Hematopoietic multipotent progenitor cell treated with erythropoietin and hydrocortisone succinate and interleukin-3 and kit ligand, for 4 days (in vitro differentiated cells): ENCODE results near the gene CTDP1.

Source experiments
- DNase-seq: peaks from one replicate; pipeline ENCODE4 v3.0.0-alpha.2; 2015

Gene CTDP1

DNA sequence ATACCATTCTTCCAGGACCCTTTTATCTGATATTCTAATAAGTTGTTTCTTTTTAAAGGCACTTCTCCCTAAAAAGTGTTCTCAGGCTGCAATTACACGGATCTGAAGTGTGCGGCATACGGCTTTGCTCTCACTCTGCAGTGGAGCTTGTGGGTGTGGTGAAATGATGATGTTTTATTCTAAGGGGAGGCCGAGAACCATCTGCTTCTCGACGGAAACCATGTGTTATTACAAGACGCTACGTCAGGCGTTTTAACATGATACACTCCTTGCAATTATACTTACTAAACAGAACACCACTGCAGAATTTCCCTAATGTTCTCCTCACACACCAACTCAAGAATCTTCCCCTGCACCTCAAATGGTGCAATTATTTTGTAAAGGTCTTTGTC, 34.9 kb upstream of the CTDP1 start:
- no peak for DNase-seq

GRCh38 chr18:79645291-79645983, 34.2 kb upstream of the CTDP1 start:
- peak; percentile 22 for DNase-seq

DNA sequence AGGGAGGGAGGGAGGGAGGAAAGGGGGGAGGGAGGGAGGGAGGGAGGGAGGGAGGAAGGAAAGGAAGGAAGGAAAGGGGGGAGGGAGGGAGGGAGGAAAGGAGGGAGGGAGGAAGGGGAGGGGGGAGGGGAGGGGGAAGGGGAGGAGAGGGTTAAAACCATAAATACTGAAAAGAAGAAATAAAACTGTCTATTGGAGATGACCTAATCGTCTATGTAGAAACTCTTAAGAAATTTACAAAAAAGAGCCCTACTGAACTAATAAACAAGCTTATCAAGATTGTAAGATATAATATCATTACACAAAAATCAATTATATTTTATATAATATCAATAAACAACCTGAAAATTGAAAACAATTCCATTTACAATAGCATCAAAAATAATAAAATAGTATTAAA, 32.3 kb upstream of the CTDP1 start:
- no peak for DNase-seq

GRCh38 chr18:79650959-79651358, 28.6 kb upstream of the CTDP1 start:
- DNase-seq: no peak

DNA sequence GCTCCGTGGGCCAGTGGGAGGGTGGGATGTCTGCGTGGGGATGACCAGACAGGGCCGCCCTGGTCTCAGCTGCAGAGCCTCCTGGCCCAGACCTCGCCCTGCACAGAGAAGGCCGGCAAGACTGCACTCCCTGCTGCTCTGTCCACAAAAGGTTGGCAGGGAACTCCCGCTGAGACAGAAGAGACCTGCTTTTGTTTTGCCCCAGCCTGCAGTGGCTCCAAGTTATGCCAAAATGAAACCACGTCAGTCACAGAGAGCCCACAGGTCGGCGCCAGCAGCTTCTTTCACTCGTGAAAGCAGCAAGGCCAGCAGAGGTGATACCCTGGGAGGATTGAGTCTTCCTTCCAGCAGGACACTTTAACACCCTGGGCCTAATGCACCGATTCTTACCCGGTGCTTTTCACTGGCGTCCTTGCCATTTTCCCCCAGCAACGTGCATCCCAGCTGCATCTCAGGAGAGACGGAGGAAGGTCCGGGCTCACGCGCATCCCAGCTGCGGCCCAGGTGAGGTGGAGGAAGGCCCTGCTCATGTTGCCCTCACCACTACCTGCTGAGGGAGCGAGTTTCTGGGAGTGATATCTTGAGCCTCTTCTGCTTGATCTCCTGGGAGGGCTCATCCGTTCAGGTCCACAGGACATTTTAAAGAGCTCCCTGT, 22.1 kb upstream of the CTDP1 start:
- DNase-seq: no peak

DNA sequence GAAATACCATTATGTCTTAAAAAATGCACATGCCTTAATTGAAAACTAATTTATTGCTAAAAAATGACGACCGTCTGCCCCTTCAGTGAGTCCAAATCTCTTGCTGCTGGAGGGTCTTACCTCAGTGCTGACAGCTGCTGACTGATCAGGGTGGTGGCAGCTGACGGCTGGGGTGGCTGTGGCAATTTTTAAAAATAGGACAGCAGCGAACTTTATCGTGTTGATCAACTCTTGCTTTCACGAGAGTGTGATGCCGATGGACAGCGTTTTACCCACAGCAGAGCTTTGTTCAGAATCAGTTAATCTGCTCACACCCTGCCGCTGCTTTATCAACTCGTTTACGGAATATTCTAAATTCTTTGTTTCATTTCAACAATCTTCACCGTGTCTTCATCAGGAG, 21.2 kb upstream of the CTDP1 start:
- no peak for DNase-seq

DNA sequence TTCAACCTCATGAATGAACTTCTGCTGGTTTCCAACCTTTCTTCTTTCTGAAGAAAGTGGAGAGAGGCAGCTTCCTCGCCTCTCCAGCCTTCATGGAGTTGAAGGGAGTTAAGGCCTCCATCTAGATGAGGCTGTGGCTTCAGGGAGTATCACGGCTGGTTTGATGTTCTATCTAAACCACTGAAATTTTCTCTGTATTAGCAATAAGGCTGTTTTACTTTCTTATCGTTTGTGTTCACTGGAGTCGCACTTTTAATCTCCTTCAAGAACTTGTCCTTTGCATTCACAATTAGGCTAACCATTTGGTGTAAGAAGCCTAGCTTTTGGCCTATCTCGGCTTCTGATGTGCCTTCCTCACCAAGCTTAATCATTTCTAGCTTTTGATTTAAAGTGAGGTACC, 19.9 kb upstream of the CTDP1 start:
- DNase-seq: no peak

- no peak for DNase-seq
Measured at GRCh38 chr18:79662034-79662433, 17.6 kb upstream of the CTDP1 start.

DNA sequence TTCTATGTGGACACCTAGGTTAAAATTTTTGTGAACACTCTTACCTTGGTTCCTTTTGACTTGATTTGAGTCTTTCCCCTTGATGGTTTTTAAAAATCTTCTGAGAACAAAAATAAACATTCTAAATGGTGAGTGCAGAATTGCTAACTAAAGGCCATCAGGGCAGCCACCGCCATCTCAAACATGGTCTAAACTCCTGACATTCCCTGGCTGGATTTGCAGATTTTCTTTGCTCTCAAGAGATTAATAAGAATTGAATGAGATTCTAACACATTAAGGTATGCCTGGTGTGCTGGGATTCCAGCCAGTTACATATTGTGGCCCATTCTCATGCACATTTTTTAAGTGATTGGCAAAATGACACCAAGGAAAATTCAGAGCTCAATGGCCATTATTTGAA, 17.2 kb upstream of the CTDP1 start:
- no peak for DNase-seq

GRCh38 chr18:79664525-79665125, 15.0 kb upstream of the CTDP1 start:
- no peak for DNase-seq

DNA sequence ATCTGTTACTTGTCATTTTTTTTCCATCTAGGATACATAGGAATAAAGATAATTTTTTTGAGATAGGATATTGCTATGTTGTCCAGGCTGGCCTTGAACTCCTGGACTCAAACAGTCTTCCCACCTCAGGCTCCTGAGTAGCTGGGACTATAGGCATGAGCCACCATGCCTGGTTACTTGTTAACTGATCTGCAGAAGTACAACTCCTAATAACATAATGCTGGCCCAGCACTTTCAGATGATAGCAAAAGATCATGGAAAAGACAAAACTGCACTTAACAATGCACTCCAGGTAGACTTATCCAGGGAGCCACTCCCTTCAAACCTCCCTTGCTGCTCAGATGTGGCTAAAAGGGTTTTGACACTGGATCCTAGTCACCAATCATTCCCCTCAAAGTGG, 11.4 kb upstream of the CTDP1 start:
- DNase-seq: no peak

DNA sequence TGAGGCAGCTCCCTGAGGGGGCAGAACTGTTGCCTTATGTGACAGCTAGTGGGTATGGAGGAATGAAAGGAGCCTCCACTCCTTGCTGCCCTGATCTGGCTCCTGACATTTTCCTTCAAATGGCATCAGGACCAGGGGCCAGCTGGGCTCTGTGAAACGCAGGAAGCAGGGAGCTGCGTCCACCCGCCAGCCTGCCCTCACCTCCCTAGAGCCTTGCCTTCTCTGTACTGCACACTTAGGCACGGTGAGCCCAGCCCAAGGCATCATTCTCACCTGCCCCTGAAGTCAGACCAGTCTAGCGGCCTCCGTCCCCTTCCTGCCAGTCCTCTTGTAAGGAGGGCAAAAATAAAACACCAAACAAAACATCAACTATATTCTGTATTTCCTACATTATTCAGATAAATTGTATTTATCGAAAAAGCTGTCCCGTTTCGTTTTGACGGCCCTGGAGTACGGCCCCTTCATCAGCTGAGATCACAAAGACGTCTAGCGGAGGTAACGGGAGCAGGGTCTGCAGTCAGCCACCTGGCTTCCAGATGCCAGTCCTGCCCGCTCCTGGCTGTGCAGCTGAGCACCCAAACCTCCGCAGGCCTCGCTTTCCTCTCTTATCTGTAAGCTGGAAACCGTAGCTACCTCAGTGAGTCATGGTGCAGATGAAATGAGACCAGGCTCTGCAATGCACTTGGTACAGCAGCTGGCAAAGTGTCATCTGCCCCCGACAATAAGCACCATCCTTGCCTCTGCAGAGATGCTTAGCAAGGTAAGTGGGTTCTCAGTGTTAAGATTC, 6.9 kb upstream of the CTDP1 start:
- no peak for DNase-seq

GRCh38 chr18:79677221-79677620, 2.4 kb upstream of the CTDP1 start:
- no peak for DNase-seq

- DNase-seq: no peak
Measured at GRCh38 chr18:79677840-79678239, 1.8 kb upstream of the CTDP1 start.

DNA sequence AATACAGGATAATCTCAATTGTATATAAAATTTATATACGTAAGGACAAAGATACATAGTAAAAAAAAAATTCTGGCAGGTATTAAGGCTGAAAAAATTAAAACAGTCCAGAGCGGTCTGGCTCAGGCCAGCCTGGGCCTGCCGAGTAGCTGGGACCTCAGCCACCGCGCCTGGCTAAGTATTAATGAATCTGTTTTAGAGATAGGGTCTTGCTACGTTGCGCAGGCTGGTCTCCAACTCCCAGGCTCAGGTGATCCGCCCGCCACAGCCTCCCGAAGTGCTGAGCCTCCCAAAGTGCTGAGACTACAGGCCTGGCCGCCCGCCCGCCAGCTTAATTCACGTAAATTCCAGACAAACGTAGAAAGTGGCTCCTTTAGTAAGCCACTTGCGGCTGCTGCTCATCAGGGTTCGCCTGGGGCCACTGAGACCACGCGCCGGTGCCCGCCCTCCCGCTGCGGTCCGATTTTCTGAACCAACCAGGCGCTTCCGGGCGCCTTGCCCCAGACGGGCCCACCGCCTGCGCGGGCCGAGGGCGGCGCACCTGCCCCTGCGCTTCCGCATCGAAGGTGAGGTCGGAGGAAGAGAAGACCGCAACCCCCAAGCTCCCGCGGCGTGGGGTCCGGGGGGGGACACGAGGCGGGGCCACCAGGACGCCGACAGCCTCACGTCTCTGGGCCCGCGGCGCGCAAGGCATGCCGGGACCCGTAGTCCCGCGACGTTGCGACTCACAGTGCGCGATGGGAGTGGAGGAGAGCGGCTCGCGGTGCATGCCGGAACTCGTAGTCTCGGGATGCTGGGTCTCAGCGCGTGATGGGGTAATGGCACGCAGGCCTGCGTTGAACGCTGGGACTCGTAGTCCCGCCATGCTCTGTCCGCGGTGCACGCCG, 695 bp upstream of the CTDP1 start:
- DNase-seq: peak; percentile 99

DNA sequence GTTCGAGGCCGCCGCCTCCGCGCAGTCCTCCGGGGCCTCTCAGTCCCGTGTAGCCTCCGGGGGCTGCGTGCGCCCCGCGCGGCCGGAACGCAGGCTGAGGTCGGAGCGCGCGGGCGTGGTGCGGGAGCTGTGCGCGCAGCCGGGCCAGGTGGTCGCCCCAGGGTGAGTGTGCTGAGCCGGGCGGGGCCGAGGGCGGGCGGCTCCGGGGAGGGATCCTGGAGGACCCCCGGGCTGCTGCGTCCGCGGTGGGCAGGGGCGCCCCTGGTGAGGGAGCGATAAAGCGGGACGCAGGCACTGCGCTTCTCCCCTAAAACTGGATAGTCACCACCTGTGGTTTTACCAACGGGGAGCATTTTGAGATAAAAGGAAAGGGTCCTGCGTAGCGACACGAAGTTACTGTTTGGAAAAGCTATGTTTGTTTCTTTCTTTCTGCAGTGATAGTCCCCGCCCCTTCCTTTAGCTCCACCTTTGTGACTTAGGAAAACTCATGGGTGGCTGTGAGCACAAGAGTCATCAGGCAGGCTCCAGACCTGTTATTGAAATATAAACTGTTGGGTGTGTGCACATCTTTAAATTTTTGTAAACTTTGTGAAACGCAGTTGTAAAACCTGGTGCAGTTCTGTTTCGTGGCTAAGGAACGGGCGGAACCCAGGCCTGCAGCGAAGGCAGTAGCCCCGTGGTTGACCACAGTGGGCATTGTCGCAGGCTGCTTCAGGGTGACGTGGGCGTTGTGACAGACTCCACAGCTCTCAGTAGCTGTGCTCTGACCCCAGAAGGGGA, 687 bp downstream of the CTDP1 start:
- peak; percentile 85 for DNase-seq

- DNase-seq: no peak
Measured at GRCh38 chr18:79680891-79681339, 1.3 kb downstream of the CTDP1 start.

DNA sequence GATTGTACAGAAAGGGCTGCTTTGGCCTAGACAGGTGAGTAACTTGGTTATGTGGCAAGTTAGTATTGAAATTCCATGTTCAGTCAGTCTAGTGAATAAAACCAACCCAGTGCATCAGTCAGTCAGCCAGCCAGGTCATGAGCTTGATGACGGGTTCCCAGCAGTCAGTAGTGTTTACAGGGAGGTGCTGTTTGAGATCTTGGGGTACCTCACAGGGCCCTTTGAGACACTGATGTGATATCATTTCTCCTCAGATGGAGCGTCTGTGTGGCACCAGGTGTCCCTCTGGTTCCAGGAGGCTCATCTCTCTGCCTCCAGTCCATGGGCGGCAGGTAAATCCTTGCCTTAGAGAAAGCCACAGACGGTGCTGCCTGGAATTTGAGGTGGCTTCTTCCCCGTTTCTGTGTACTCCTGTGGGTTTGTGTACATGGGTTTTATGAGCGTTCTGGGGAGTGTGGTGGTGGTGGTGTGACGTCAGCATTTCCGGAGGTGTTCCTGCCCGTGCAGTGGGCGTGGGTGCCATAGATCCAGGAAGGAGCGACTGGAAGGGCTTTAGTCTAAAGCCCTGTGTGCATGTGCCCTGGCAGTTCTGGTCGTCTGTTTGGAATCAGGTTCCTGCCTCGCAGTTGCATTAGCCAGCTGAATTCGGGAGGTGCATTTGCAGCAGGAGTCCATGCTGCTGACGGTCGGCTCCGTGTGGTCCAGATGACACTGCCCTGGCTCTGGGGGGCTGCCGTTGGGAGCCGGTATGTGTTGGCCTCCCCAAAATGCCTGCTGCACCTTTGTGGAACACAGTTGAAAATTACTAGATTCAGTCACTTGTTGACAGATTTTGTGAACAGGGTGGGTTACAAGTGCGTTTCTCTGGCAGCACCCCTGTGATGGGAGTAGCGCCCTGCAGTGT, 2.1 kb downstream of the CTDP1 start:
- peak; percentile 37 for DNase-seq

DNA sequence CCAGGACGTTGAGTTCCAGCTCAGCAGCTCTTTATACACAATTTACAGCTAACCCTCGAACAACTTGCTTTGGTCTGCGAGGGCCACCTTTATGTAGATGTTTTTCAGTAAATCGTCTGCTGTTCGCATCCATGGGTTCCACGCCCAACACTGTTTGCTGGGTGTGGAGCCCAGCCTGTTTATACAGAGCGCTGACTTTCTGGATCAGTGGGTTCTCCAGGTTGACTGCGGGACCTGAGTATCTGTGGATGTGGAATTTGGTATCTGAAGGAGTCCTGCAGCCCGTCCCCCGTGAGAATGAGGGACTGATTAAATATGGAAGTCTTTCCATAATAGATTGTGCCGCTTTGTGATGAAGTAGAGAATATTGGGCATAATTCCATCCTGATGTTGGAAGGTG, 2.9 kb downstream of the CTDP1 start:
- no peak for DNase-seq

- peak; percentile 79 for DNase-seq
Measured at GRCh38 chr18:79682894-79683625, 3.5 kb downstream of the CTDP1 start.
